CD4-positive, alpha-beta T cell treated with Interleukin-15 for 4 hours (primary cell): ENCODE data around the gene GPR85.
A peak's percentile ranks its signal among the peaks of the same experiment; 100 is the strongest.
"Not testable (repeated sequence)": the region's sequence is repeated elsewhere in the genome, so short reads cannot be mapped to it uniquely, and the experiment has no call there.

Experiments
- DNase-seq: peaks from one replicate; pipeline ENCODE4 v3.0.0-alpha.2; 2020; ENCODE audit warnings: low spot score

GPR85 gene, protein sequence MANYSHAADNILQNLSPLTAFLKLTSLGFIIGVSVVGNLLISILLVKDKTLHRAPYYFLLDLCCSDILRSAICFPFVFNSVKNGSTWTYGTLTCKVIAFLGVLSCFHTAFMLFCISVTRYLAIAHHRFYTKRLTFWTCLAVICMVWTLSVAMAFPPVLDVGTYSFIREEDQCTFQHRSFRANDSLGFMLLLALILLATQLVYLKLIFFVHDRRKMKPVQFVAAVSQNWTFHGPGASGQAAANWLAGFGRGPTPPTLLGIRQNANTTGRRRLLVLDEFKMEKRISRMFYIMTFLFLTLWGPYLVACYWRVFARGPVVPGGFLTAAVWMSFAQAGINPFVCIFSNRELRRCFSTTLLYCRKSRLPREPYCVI

DNA sequence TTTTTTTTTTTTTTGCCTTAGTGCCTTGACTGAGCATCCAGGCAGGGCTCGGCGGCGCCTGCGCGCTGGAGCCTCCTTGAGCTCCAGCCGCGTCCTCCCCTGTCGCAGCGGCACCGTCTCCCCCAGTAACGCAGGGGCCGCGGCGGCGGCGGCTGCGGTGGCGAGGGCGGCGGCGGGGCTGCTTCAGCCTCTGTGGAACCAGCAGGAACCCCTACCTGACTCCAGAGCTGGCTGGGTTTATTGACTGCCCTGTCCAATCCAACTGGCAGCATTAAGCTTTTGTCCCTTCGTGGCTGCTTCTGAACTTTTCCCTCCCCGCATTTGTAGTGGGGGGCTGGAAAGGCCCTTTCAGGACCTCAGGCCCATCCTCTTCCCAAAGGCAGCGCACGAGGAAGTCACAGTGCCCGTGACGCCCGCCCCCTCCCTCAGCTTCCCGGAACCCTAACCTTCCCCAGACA, at the start of gene GPR85:
TSS of gene GPR85 (minus strand) at position 397 of the 458 bp plus-strand sequence. CDS start 2,106 bp downstream, outside the sequence.
- no peak for DNase-seq

DNA sequence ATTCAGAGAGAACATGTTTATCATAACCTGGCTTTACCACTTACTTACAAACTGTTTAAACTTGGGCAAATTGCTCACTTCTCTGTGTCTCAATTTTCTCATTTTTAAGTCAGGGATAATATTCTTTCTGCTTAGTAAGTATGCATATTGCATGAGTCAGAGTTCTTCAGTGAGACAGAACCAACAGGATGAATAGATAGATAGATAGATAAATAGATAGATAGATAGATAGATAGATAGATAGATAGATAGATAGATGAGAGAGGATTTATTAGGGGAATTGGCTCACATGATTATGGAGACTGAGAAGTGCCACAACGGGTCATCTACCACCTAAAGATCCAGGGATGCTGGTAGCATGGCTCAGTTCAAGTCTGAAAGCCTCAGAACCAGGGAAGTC, 47.4 kb upstream of the GPR85 start:
- DNase-seq = no peak

DNA sequence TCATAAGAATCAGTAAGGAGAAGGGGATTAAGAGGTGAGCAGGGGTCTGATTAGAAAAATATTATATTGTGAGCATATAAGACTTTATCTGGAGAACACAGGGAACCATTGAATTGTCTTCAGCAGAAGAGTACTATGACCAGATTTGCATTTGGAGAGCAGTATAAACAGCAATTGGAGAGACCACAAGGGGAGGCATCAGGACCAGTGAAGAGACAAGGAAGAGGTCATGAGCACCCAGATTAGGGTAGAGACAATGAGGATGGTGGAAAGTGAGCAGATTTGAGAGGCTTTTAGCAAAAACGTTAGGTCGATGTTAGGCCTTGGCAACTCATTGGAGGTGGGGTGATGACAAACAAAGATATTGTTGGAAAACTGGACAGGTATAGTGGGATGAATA, 44.7 kb upstream of the GPR85 start:
- DNase-seq = no peak

DNA sequence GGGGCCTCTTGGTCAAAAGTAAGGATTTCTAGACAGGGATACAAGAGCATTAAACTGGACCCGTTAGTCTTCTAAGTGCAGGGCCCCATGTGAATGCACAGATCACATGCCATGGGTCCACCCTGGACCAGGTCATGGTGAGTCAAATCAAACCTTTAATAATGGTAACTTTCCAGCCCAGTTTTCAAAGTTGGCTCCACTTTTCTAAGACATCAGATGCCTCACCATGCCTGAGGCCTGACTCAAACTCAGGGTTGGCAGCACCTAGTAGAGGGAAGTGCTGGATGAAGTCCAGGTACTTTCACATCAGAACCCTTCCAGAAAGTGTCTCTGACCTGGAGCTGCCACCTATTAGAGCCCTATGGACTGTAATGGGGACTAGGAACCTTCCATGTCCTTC, 41.4 kb upstream of the GPR85 start:
- no peak for DNase-seq

DNA sequence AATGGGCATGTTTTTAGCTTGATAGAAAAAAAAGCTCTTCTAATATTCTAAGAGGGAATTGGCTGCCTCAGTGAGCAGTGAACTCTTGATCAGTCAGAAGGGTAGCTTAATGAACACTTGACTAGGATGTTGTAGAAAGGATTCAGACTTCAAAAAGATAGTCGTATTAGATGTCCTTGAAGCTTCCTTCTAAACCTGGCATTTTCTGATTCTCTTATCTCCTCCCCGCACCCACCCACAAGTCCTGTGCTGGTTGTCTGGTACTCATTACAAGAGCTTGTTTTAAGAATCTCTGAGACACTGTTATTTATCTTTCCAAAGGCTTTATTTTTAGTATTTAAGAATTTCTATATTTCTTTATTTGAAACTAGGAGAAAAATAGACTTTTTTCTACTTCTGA, 39.1 kb upstream of the GPR85 start:
- no peak for DNase-seq

DNA sequence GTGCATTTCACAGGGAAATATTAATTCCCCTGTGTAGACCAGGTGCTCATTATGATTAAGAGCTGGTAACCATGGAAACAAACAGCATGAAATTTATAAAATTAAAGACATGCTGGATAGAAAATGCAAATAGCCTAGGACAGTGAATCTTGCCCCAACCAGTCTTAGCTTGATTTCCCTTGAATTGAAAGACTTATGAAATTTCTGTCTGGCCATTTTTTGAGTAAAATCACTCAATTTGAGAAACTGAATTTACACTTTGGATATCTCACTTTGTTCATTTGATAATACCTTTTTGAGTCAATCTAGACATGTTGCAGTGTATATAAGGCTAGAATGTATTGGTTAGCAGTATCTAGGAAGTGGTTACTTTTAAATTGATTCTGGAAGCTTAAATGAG, 36.1 kb upstream of the GPR85 start:
- DNase-seq = no peak

DNA sequence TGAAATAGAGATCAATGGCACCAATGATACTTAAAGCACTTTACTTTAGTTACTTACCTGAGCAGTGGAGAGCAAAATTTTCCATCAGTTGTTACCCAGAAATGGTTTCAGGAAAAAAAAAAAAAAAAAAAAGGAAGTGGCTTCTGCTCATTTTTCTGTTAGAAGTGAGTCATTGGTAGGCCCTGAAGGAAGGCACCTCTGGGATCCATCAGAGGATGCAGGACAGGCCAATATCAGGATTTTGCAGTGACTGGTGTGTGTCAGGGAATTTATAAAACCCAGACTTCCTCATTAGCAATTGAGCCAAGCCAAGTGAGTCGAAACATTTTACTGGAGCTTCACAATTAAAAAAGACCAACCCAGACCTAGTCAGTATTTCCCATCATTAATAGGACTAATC, 34.0 kb upstream of the GPR85 start:
- no peak for DNase-seq

DNA sequence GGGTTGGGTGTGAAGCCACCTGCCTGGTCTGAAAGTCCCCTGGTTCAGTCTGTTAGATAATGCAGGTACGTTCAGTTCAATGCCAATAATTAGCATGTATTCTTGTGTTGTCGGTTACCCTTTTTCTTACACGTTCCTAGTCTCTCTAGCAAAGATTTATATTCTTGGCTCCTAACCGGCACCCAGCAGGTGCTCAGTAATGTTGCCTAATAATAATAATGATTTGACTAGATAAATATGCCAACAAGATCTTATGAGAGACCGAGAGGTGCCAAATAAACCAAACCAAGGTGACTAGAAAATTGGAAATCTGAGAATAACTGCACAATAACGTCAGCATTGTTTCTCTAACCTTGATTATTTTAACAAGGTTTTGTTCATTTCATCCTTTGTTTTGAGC, 32.8 kb upstream of the GPR85 start:
- DNase-seq = no peak

DNA sequence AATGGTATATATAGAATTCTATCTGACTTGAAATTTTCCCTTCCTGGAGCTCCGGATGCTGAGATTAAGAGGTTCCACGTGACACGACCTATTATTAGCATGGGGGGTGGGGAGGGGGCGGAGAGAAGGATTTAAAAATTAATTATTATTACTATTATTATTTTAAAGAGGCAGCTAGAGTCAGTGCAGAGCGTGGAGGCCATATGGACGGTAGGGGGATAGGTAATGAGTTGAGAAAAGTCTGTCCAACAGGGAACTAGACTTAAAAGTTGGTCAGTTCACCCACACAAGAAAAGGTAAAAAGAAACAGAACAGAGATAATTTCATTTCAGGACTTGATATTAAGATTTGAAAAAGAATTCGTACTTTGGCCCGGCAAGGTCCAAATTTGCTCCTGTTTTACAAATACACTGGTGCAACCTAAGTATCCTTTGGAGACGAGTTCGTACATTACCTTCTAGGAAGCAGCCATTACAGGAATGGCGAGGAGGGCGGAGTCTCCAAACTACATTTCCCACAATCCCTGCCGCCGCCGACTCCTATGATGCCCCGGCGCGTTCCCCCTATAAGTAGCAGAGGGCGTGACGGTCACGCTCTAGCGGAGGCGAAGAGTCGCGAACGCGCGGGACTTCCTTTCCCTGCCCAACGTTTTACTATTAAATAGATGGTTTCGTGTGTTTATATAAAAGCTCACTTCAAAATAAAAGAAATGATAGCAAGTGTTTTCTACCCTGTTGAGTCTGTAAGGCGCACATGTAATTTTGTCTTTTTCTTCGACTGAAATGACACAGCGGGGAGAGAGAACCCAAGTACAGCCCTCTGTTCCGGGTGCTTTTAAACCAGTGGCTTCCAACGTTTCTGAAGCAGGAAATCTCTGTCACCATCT, 31.7 kb upstream of the GPR85 start, which contains the start of gene SMIM30:
TSS of gene SMIM30 (minus strand) at position 481 of the 886 bp plus-strand sequence. CDS start 976 bp downstream, outside the sequence.
- peak; percentile 89 for DNase-seq

DNA sequence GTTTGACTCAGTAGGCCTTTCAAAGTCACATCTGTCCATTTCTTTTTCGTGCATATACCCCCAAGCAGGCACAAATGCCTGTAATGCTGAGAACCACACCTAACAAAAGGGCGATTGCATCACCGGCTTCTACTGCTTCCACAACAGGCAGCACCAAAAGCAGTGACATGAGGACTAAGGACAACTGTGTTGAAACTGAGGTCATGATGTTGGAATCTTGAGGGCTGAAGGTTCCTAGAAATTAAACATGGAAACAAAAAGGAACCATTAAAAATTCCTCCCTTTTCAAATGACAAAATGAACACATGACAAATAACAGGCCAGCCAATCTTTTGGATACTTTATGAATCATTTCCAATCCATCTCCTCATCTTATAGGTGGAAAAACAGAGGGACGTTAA, 30.7 kb upstream of the GPR85 start:
- not testable (repeated sequence) for DNase-seq

DNA sequence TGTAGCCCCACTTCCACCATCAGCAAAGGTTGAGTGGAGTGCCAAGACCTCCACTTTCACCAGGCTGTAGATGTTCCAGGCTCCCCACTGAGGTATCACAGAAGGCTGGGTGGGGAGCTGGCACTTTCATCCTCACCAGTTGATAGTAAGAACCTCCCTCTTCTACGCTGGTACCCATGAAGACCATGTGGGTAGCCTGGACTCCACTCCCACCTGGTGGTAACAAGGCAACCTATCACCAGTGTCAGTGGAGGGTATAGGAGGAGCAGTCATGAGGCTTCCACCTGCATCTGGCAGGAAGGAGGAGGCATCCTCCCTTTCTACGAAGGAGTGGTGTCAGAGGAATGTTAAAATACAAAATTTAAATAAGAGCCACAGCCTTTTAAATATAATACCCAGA, 27.3 kb upstream of the GPR85 start:
- no peak for DNase-seq

DNA sequence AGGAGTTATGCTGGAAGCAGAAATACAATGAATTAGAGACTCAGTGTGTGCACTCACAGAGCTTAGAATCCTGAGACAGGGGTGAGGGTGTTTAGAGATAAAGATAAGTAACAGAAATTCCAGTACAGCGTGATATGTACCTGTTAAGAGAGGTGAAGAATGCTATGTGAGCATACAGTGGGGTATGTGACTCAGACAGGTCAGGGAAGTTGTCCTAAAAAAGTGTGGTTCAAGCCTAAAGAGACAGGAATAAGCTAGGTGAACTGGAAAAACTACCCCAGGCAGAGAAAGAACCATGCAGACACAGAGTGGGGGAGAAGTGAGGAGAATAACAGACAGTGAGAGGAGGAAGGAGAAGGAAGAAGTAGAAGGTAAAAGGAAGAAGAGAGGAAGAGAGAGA, 23.1 kb upstream of the GPR85 start:
- no peak for DNase-seq

DNA sequence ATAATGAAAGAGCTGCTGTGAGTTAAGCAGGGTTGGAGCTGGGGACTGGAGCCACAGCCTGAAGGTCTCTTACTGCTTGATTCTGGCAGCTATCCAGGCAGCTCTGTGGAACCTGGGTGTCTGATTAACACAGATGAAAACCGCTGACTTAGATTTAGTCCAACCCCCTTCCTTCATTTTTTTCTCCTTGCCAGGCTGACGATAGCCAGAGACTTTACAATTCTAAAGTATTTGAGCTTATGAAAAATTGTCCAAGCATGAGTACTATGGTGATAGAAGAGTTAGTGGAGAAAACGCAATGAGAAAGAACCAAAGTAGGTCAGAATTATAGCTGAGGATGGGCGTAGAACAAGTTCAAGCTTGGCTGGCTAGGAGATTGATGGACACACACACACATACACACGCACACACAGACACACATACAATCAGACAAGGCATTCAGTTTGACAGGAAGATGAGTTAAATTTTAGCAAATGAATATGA, 13.5 kb upstream of the GPR85 start:
- no peak for DNase-seq

DNA sequence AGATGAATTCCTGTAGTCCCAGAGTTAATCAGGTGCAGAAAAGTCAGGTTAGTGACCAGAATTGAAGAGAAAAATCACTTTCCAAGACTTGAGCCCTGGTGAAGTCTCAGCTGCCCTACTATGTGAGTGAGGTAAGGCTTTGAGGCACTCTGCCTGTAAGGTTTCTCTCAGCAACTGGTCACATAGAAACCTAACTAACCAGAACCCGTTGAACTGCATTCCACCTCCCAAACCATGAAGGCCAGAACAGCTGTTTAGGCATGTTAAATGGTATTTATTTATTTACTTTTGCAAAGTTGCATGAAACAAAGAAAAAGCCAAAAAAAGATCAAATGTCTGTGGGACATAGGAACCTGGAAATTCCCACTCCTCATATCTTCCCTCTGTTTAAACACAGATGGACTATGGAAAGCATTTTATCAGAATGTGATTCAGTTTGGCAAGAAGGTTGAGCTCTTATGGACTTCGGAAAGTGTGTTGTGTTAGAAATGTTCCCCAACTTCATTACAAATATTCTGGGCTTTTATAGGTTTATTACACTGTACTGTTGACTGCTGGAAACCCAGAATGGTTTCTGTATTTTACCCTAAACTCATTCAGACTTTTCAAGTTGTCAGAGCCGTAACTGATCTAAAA, 12.8 kb upstream of the GPR85 start:
- no peak for DNase-seq

DNA sequence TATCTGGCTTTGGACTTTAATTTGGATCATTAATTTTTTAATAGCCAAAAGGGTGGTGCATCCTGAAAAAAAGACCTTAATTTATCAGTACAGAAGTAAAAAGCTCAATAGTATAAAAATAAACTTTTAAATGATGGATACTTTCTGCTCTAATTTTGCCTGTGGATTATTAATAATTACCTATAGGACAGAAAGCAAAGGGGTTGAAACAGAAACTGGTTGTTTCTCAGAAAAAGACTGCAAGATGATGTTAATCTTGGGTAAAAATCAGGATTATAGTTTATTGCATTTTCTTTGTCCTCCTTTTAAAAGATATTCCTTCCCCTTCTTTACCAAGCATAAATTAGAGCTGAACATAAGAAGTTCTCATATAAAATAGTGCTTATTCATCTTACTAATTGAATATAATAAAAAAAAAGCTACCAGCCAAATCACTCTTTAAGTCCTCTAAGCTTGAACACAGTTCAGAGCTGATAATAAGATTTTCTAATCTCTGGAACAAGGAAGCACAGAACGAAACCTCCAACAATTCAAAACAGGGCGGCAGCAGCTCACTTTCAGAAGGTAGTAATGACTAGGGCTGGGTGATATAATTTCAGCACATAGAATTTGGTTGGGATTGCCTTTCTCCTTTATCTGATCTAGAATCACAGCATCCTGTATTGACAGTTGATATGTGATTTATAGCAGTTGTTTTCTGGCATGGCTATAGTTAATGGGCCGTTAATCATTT, 8.1 kb upstream of the GPR85 start:
- no peak for DNase-seq

DNA sequence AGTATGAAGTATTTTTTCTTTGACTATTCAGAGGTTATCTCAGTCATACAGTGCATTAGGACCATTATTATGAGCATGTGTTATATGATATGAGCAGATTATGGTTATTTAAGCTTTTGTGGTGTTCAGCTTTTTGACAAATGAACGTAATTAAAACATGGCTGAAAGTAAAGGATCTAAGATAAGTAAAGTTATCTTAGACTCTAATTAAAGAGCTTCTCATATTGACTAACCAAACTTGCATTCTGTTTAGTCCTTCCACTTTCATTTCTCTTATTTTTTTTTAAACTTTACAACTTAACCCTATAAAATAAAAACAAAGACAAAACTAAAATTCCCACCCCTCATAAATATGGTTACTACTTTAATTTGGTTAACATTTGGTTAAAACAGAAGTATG, 6.9 kb upstream of the GPR85 start:
- DNase-seq = no peak

DNA sequence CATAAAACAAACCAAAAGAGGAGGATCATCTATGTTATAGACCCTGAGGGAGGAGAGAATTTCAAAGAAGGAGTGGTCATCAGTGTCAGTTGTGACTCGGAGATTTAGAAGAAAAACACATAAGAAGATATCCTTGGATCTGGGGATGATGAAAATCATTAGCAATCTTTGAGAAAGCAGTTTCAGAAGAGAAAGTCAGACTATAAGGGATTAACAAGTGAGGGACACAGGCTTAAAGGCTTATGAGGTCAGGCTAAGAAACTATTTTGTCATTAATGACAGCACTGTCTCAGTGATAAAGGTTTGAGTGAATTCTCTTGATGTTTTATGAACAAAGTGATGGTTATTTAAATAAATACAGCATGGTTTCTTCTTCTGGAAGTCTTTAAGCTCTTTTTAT, 6.1 kb upstream of the GPR85 start:
- no peak for DNase-seq

DNA sequence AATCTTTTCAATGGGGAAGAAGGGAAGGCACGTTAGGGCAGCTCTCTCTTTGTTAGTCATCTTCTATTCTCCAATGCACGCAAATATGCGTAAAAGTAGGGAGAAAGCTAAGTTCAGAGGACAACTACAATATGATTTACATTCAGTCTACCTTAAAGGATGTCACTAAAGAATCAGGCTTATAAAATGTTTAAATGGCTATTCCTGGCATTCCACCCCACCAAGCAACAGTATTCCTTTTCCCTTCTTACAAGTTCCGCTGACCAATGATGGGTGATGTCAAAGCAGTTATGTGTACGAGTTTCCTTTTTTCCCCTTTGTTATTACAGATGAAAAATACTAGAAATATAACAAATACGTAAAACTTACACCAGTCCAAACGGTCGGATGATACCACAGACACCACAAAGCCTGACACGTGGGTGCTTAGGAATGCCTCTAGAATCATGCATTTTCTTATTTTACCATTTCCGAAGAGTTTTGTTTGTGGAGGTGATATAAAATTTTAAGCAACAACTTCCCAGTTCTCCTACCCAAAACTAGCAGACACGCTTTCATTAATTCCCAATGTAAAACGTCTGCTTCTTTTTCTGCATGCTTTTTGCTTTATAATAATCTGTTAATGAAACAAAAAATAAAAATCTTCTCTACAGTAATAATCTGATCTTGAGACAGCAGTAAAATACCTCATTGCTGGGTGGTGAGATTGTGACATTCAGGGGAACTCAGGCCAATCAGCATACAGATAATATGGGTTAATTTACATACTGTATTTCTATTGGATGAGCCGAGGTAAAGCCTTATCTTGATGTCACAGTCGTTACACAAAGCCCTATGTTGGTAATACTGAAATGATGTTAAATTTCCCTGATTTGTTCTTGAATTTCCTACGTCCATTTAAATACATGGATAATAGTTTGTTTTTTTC, 708 bp upstream of the GPR85 start:
- peak; percentile 2 for DNase-seq

DNA sequence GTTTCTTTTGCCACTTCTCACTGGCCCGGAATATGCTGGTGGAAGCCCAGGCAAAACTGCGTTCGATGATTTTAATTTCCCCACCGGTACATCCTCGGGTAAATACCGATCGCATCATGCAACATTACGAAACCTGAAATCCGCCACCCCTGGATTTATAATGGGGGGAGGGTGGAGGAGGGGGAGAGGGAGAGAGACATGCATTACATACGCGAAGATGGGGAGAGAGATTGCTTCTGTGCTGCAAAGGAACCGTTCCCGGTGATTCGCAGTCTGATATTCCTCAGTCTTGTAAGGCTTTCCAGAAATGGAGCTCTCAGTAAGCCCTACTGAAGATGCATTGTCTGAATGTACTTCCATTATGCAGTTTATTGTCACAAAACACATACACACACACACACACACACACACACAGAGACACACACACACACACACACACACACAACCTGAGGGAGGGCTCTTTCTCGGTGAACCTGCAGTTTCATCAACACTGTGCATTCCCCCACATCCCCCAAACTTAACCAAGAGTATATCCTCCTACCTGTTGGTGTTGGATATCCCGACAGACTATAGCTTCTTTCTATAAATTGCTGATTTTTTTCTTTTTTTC, 741 bp downstream of the GPR85 start:
- no peak for DNase-seq

DNA sequence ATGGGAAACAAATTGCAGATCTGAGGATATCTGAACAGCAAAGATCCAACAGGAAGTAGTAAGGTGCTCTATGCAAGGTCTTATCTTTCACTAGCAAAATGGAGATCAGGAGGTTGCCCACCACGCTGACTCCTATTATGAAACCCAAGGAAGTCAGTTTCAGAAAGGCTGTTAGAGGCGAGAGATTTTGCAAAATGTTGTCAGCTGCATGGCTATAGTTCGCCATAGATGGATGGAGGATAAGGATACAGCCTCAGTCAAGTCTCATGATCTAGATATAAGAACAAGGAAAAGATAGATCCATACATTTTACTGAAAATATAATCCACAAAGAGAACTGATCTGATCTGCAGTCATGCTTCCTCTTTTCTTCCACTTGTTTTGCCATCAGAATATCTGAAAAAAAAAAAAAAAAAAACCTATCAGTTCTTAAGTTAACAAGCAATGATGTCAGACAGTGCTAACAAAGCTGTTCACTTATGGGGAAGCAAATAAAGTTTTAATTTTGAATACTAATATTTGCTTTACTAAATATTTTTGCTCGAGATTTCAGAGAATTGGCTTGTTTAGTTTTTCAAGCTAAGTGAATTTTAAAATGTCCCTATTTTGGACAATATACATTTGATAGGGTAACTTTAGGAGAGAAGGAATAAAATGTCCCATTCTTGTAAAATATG, 2.0 kb downstream of the GPR85 start:
- no peak for DNase-seq
